DND-41 (cell line): ENCODE results near the gene ZC3H11A.

ENCODE experiments used
- ATAC-seq: fragments of 200-7000 bp; cut with Tn5 transposase; 3 replicates; pipeline ENCODE4 v1.9.1; 2021; ENCODE audit warnings: low read depth; ENCODE audit not compliant: insufficient read depth
- DNase-seq: peaks from one replicate; pipeline ENCODE4 v3.0.0-alpha.2; 2020
- H2AFZ ChIP-seq: 2 replicates; pipeline ENCODE4 v1.6.0; 2012; ENCODE audit warnings: low read depth, low read length
- H3K27ac ChIP-seq: 2 replicates; pipeline ENCODE4 v1.5.1; 2012; ENCODE audit warnings: low read length, inconsistent platforms
- H3K27me3 ChIP-seq: fragments of 200-600 bp; sonication (generic); 2 replicates; pipeline ENCODE4 v1.6.0; 2012; ENCODE audit warnings: low read length, mild to moderate bottlenecking, inconsistent platforms; ENCODE audit not compliant: insufficient read depth, poor library complexity
- H3K36me3 ChIP-seq: 2 replicates; pipeline ENCODE4 v1.5.1; 2012; ENCODE audit warnings: low read length, inconsistent platforms; ENCODE audit not compliant: insufficient read depth
- H3K4me1 ChIP-seq: 2 replicates; pipeline ENCODE4 v1.5.1; 2012; ENCODE audit warnings: mild to moderate bottlenecking, low read length; ENCODE audit not compliant: insufficient read depth
- H3K4me2 ChIP-seq: 2 replicates; pipeline ENCODE4 v1.6.0; 2012; ENCODE audit warnings: mild to moderate bottlenecking, moderate library complexity, low read length, inconsistent platforms; ENCODE audit not compliant: insufficient read depth
- H3K4me3 ChIP-seq, 2 experiments: fragments of 200-600 bp in 1 of 2; shearing (Covaris generic) in 1 of 2; 2 replicates each; pipeline ENCODE4 v1.5.1; 2012 to 2016; ENCODE audit warnings: inconsistent platforms in 2 of 2, low read length in 2 of 2, mild to moderate bottlenecking in 2 of 2, low read depth in 1 of 2, moderate library complexity in 1 of 2
- H3K79me2 ChIP-seq: 2 replicates; pipeline ENCODE4 v1.6.0; 2012; ENCODE audit warnings: low read length, inconsistent platforms; ENCODE audit not compliant: insufficient read depth
- H3K9ac ChIP-seq: 2 replicates; pipeline ENCODE4 v1.6.0; 2012; ENCODE audit warnings: low read depth, mild to moderate bottlenecking, inconsistent platforms, low read length, moderate library complexity
- H3K9me3 ChIP-seq: 2 replicates; pipeline ENCODE4 v1.5.1; 2012; ENCODE audit warnings: low read length, moderate library complexity, mild to moderate bottlenecking, inconsistent platforms; ENCODE audit not compliant: insufficient read depth, severe bottlenecking
- H4K20me1 ChIP-seq: 2 replicates; pipeline ENCODE4 v1.6.0; 2012; ENCODE audit warnings: low read length; ENCODE audit not compliant: insufficient read depth
- EZH2 ChIP-seq: IDR thresholded peaks from 3 replicates; pipeline ENCODE4 v1.6.1; 2012; ENCODE audit warnings: borderline replicate concordance, low read depth, mild to moderate bottlenecking, moderate library complexity, low read length, inconsistent platforms; ENCODE audit not compliant: severe bottlenecking
- TF ChIP-seq, protein P1 (sequence below): IDR thresholded peaks from 2 replicates; pipeline ENCODE4 v1.5.1; 2012; ENCODE audit warnings: borderline replicate concordance, low read length, moderate library complexity, mild to moderate bottlenecking; ENCODE audit not compliant: poor library complexity, severe bottlenecking; ENCODE audit errors: extremely low read depth

Gene ZC3H11A

DNA sequence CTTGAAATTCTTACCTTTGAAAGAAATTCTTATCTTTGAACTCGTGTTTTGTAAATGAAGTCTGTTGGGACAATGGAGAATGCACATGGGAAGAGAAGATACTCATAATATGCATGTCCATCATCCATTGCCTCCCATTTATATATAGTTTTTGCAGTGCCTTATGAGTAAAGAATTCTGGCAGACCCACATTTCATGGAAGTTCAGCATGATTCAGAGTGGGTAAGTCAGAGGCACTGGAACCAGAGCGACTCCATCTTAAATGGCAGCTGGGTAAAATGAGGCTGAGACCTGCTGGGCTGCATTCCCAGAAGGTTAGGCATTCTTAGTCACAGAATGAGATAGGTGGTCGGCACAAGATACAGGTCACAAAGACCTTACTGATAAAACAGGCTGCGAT is 16.6 kb upstream of the ZC3H11A start:
- Histone ChIP-seq H3K79me2 (no peaks in the 10 kb centered on the region), H3K9me3 (no peaks in the 10 kb centered on the region), H3K36me3 (peaks cover 11% of the 10 kb centered on the region), H3K9ac (no peak overlapping the region), H3K4me1 (no peaks in the 10 kb centered on the region), H3K27me3 (no peaks in the 10 kb centered on the region), H2AFZ (no peak overlapping the region), H4K20me1 (no peaks in the 10 kb centered on the region), H3K4me3 (no peak overlapping the region), H3K27ac (no peak overlapping the region), H3K4me2 (no peak overlapping the region)
- TF ChIP-seq EZH2: no peak
- TF ChIP-seq, protein P1, sequence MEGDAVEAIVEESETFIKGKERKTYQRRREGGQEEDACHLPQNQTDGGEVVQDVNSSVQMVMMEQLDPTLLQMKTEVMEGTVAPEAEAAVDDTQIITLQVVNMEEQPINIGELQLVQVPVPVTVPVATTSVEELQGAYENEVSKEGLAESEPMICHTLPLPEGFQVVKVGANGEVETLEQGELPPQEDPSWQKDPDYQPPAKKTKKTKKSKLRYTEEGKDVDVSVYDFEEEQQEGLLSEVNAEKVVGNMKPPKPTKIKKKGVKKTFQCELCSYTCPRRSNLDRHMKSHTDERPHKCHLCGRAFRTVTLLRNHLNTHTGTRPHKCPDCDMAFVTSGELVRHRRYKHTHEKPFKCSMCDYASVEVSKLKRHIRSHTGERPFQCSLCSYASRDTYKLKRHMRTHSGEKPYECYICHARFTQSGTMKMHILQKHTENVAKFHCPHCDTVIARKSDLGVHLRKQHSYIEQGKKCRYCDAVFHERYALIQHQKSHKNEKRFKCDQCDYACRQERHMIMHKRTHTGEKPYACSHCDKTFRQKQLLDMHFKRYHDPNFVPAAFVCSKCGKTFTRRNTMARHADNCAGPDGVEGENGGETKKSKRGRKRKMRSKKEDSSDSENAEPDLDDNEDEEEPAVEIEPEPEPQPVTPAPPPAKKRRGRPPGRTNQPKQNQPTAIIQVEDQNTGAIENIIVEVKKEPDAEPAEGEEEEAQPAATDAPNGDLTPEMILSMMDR: no peak
- ATAC-seq: no peak
- DNase-seq: no peak

DNA sequence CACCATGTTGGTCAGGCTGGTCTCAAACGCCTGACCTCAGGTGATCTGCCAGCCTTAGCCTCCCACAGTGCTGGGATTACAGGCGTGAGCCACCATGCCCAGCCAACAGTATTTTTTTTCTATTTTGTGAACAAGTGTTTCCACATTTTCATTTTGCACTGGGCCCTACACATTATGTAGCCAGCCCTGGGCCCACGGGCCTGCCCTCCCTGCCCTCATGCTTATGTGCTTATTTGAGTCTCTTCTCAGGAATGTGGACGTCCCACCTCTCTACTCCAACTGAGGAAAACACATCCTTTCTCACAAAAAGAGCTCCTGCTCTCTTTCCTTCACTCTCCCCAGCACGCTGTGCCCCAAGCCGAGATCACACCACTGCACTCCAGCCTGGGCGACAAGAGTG is 13.5 kb upstream of the ZC3H11A start:
- Histone ChIP-seq H3K9ac (no peak overlapping the region), H4K20me1 (no peaks in the 10 kb centered on the region), H3K4me2 (no peak overlapping the region), H3K4me1 (no peaks in the 10 kb centered on the region), H3K27me3 (no peaks in the 10 kb centered on the region), H3K27ac (no peak overlapping the region), H2AFZ (no peak overlapping the region), H3K4me3 (no peak overlapping the region), H3K9me3 (no peaks in the 10 kb centered on the region), H3K79me2 (no peaks in the 10 kb centered on the region), H3K36me3 (no peaks in the 10 kb centered on the region)
- no peak for DNase-seq
- no peak for ATAC-seq
- TF ChIP-seq EZH2: no peak
- TF ChIP-seq, protein P1: no peak

DNA sequence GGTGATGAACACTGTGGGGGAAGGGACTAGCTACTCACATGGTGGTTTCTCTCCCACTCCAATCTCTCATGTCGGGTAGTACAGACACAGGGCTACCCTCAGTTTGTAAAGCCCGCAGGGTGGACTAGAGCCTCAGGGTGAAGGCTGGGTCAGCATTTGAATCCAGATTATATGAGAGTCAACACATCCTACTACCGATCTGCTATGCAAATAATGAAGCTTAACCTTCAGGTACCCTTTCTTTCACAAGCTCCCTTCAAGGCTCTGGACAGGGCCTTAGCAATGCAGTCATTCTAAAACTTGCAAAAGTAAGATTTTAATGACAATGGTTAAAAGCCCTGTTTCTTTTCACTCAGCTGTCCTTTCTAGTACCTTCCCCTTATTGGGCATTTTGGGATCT is 5.5 kb upstream of the ZC3H11A start:
- H3K4me3 ChIP-seq: no peak overlapping the region
- ATAC-seq (no peak), DNase-seq (no peak)
- no peak overlapping the region for H3K4me2 ChIP-seq
- H3K27me3 ChIP-seq: no peaks in the 10 kb centered on the region
- H3K9me3 ChIP-seq: no peaks in the 10 kb centered on the region
- no peak overlapping the region for H3K27ac ChIP-seq
- H3K4me1 ChIP-seq: peaks cover 10% of the 10 kb centered on the region
- H3K79me2 ChIP-seq: no peaks in the 10 kb centered on the region
- TF ChIP-seq, protein P1: no peak
- TF ChIP-seq EZH2: no peak
- H2AFZ ChIP-seq: no peak overlapping the region
- H3K9ac ChIP-seq: no peak overlapping the region
- no peaks in the 10 kb centered on the region for H3K36me3 ChIP-seq
- H4K20me1 ChIP-seq: no peaks in the 10 kb centered on the region

GRCh38 chr1:203791498-203791897 is 3.9 kb upstream of the ZC3H11A start:
- Histone ChIP-seq H3K27me3 (no peaks in the 10 kb centered on the region), H3K4me2 (no peak overlapping the region), H2AFZ (no peak overlapping the region), H3K9ac (no peak overlapping the region), H3K79me2 (peaks cover 10% of the 10 kb centered on the region), H3K27ac (no peak overlapping the region), H4K20me1 (peaks cover 5% of the 10 kb centered on the region; the same call in 1 of the 2 replicates), H3K4me1 (peaks cover 16% of the 10 kb centered on the region), H3K9me3 (no peaks in the 10 kb centered on the region), H3K36me3 (peaks cover 4% of the 10 kb centered on the region; the same call in 1 of the 2 replicates), H3K4me3 (no peak overlapping the region)
- ATAC-seq (no peak), DNase-seq (no peak)
- no peak for TF ChIP-seq EZH2
- TF ChIP-seq, protein P1: no peak
